Dedifferentiated amniotic fluid mesenchymal stem cell (primary cell): ENCODE data around the gene ADGRB3.

Experiments
- DNase-seq: peaks from one replicate; pipeline ENCODE4 v3.0.0-alpha.2; 2016; ENCODE audit errors: extremely low spot score

ADGRB3 gene

DNA sequence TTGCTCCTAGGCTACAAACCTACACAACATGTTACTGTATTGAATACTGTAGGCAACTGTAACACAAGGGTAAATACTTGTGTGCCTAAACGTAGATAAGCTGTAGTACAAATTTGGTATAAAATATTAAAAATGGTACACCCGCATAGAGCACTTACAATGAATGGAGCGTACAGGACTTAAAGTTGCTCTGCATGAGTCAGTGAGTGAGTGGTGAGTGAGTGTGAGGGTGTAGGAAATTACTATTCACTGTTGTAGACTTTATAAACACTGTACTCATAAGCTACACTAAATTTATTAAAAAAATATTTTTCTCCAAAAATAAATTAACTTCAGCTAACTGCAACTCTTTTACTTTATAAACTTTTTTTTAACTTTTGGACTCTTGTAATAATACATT is 391.6 kb downstream of the ADGRB3 start:
- DNase-seq: no peak

DNA sequence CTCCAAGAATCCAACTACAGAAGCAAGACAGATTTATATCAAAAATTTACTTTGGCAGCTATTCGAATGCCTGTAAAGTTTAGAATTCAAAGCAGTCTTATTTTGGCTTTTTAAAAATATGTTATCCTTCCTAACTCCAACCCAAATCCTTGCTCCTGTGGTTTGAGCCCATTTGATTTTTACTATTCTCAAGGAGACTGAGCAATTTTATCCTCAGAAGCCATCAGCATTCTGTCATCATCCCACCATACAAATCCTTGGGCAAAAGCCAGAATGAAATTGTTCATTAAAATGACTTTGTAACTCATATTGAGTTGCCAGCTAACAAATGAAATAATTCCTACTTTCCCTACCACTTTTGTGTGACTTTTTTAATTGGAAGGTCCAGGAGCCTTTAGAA is 392.8 kb downstream of the ADGRB3 start:
- DNase-seq: no peak

DNA sequence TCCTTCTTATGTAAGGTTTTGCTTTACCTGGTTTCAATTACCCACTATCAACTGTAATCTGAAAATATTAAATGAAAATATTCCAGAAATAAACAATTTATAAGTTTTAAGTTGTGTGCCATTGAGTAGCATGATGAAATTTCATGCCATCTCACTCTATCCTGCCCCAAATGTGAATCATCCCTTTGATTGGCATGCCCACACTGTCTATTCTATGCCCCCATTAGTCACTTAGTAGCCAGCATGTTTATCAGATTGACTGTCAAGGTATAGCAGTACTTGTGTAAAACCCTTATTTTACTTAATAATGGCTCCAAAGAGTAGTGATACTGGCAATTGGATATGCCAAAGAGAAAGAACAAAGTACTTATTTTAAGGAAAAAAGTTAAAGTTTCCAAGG is 403.8 kb downstream of the ADGRB3 start:
- DNase-seq: no peak

DNA sequence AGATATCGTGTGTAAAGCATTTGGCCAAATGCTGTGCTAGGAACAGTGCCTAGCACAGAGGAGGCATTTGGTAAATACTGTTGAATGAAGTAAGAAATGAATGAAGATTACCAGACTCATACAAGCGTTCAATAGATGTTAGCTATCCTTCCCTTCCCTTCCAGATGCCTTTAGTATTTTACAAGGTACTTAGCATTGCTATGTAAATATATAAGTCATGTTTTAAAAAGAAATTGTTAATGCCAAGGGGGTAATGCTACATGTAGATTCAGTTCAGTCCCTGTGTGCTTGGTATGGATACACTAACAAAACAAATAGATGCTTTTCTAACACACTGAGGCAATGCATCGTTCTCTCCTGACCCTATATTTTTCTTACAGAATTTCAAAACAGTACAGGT is 407.2 kb downstream of the ADGRB3 start:
- no peak for DNase-seq

DNA sequence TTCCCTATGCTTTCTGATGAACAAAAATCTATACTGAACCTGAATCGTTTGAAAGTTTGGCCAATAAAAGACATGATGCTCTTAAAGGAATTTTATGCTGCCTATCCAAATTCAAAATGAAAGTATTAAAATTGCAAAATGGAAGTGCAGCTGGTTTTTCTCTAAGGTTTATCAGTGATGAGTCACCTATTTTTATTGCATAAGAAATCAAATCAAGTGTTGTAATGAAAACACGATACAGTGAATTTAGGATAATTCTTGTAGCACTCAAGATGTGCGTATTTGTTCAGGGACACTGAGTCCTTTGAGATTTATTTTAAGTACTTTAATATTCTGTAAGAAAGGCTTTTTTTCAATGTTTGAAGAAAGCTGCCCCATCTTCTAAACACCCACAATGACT is 409.5 kb downstream of the ADGRB3 start:
- no peak for DNase-seq

DNA sequence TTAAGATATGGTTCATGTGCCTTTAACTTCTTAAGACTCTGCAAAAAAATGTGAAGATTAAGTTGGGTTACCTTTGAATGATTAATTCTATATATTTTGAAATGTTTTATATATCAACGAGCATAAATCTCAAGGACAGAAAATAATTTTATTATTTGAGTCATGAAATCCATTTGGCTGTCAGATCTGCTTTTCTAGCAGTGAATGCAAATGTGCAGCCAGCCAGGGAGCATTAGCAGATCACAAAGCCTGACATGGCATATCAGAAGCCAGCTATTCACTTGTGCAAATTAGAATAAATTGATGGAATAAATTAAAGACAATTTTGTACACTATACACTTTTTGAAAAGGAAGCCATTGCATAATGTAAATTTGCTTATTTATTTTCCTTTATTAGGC is 424.3 kb downstream of the ADGRB3 start:
- DNase-seq: no peak

DNA sequence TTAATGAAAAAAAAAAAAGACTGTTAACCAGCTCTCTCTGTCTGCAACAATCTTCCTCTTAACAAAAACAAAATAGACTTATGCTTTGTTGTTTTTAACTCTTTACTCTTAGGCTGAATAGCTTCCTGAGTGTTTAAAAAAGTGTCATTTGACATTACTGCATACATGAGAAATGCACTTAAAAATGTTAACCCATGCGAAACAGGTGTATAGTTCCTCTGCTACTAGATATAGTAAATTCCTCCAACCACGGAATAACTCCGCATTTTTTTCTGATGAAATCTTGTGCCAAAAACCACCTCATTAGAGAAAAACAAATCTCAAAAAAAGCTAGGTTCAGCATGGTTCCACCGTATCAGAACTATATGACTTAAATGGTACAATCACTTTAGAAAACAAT is 426.0 kb downstream of the ADGRB3 start:
- DNase-seq: no peak

DNA sequence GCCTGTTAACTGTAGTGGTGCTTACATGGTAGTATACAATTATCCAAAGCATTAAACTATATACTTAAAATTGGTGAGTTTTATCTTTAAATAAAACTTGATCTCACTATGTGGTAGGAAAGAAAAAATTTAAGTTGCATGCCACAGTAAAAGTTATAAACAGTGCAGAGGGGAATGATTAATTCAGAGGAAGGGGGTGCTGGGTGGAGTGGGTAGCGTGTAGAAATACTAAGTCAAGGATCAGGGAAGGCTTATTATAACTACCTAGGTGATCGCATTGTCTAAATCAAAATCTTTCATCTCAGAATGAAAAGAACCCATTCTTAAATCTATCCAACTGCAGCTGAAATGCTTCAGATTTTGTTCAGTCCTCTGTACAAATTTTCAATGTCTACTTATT is 428.3 kb downstream of the ADGRB3 start:
- no peak for DNase-seq

DNA sequence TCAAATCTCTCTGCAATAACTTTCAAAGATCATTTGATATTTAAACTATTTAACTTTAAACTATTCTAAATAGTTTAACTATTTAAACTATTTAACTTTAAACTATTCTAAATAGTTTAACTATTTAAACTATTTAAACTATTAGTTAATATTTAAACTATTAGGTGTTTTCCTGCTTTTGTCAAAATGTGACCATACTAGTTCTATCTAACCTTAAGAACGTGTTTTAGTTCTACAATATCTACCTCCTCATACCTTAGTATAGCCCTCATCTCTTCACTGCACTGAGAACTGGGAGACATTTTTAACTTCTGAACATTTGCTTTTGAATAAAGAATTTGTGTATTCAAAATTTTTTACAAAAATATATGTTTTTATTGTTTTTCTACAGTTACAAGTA is 429.1 kb downstream of the ADGRB3 start:
- DNase-seq: no peak

DNA sequence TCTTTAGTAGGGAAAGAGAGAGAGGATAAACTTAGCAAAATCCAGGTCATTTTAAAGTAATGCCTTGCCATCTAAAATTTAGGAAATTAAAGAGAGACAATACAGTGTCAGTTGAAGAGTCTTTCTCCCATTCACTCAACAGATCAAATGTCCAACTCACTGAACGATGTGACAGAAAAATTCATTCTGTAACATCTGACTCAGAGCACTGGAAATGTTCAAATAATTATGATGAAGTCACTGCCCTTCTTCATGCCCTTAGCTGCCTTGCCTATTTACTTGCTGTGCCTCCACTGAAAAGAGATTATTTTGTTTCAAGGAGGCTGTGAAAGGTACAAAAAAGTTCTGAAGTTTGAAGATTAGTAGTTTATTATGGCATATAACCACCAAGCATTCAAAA is 434.8 kb downstream of the ADGRB3 start:
- no peak for DNase-seq

DNA sequence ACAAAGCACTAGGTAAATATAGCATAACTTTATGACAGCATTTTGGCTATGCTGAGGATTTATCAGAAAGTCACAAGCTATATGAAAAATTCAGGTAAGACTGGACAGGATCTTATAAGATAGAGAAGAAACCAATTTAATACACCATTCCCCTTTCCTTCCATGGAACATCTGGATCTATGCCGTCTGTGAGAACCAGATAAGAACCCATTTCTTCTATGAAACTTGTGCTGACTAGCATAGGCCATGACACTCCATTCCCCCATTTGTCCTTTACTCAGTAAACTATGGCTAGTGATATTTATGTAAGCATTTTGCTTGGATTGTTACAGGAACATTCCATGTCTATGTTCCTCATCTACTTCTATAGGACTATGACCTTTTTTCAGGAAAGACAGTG is 437.7 kb downstream of the ADGRB3 start:
- no peak for DNase-seq

DNA sequence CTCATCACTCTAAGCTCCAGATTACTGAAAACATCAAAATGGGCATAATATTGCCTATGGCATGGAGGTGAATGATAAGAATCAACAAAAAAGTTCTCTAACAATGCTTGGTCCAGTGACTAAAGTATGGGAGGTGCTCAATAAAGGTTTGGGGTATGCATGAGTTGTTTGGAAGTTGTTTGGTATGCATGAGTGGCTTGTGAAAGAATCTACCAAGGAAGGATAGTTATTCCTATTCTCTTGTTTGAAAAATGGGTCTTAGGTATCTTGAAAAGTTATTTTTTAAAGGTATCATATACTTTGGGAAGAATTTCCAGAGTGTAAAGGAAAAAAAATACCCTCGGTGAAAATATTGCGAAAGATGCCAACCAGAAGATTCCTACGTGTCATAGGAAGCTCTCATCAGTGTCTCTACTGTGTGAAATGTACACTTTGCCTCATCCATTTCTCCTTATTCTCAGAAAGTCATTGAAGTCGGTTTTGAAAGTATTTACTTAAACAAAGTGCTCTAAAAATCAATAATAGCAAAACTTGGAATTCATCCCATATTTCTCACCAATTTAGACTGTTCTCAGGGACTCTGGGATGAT is 449.8 kb downstream of the ADGRB3 start:
- DNase-seq: no peak

DNA sequence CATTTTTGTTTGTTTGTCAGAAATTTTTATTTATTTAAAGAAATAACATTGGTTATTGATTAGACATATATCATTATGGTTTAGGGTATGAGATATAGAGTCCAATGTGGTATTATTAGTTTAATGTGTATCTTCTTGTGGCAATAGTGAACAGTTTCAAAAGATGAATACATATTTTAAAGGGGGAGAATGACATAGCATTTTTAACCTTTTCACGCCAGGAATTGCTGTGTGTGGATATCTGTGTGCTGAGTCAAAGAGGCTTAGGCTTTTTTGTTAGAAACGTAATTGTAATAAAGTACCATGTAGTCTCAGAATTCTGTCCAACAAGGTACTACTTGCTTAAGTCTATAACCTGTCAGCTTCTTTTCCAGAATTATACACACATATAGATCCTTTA is 451.6 kb downstream of the ADGRB3 start:
- no peak for DNase-seq

DNA sequence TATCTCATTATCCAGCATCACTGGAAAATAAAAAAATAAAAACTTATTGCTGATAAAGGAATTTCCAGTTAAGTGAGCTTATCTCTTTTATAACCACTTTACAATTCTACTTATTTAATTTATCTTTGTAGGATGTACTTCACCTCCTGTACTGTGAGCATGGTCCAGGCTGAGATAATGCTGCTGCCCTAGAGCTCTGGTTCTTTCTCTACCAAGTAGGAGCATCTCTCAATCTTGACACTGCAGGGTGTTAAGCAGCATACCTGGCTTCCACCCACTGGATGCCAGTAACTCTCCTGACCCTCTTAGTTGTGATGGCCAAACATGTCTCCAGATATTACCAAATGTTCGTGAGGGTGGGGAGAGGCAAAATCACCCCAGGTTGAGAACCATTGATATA is 454.5 kb downstream of the ADGRB3 start:
- DNase-seq: no peak

DNA sequence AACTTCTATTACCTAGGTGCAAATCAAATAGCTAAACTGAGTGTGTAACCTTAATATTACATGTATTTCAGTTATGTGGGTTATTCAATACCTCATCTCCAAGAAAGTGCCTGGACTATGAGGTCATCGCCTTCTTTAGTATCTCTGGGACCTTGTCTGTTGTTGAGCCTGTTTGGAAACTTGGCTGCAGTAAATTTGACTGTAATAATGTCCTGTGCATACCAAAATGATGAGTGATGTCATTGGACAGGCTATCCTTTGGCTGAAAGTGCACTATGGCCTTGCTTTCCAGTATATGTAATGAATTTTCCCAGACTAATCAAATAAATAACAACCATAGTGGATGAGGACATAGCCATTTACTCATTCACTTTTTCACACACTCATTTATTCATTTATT is 455.1 kb downstream of the ADGRB3 start:
- DNase-seq: peak; percentile 16

DNA sequence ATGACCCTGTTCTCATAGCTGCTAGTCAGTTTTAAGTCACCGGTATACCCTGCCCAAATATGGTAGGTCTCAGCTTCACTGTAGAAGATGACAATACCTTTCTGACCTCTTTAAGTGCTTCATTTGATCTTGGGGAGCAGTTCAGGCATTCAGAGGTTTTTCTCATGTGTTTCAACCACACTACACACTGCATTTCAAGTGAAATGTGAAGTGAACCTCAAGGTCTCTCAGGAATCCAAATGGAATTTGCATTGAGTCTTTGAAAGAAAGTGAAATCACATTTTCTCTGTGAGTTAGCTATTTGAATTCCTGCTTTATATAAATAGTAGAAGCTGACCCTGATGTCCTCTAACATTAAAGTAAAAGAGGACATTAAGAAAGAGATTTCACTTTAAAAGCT is 461.6 kb downstream of the ADGRB3 start:
- no peak for DNase-seq

DNA sequence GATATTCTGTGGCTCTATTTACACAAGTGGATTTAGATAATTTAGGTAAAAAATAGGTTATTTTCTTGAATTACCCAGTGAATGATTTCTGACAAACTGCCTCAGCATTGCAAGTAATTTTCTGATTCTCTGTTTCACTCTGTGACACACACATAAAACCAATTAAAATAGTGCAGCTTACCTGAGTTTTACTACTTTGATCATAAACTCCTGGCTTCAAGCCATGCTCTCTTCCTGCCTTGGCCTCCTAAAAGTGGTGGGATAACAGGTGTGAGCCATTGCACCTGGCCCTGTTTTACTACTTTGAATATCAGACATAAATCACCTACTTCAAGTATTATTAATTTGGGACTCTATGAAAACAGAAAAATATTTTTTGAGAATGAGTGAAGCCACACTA is 462.9 kb downstream of the ADGRB3 start:
- no peak for DNase-seq

DNA sequence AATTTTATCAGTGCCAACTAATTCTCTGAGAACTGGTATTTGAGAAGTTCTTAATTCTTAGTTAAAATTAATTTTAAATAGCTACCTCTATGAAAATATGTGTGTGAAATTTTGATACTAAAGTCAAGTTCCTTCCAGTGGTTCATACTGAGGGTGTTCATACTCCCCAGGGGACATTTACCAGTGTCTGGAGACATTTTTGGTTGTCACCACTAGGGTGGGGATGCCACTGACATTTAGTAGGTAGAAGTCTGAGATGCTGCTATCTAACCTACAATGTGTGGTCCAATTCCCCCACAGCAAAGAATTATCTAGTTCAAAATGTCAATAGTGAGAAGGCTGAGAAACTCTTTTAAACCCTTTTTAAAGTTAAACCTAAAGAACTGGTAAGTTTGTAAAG is 463.8 kb downstream of the ADGRB3 start:
- DNase-seq: no peak

DNA sequence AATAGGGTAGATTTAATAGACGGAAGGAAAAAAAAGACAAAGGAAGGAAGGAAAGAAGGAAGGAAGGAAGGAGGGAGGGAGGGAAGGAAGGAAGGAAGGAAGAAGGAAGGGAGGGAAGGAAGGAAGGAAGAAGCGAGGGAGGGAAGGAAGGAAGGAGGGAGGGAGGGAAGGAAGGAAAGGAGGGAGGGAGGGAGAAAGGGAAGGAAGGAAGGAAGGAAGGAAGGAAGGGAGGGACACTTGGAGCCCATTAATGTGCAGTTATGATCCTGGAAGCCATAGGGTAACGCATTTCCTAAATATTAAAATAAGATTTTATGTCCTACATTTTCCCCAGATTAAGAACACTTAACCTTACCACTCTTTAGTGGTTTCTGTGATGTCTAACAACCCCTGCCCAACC is 465.7 kb downstream of the ADGRB3 start:
- DNase-seq: no peak

DNA sequence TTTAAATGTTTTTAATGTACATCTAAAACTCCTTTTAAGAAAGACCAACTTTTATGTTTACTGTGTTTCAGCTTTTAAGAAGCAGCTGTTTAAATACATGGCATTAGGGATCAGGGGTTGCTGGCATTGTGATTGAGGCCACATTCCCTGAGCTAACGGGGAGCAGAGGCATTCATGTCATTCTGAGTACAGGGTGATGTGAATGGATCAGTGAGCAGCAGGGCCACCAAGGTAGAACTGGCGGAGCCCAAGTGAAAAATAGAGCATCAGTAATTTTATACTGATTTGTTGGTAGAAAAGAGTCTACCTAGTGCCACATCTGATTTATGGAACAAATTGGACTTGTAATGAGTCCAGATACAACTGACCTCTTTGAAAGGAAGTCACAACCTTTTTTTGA is 467.3 kb downstream of the ADGRB3 start:
- no peak for DNase-seq

DNA sequence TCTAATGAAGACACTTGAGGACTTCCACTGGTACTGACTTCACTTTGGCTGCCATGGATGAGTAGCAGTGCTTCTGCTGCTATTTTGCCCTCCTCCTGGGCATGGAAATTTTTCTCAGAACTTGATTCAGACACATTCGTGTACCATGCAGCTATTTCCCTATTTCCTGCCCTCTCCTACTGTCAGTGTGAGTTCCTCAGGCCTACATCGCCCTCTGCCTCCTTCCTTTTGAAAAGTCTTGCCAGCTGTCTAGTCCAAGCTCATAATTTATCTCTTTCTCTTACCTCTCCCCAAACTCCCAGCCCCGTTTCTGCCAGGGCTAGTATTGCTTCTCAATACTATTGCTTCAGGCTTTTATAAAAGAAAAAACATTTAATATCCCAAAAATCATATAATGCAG is 470.2 kb downstream of the ADGRB3 start:
- no peak for DNase-seq

DNA sequence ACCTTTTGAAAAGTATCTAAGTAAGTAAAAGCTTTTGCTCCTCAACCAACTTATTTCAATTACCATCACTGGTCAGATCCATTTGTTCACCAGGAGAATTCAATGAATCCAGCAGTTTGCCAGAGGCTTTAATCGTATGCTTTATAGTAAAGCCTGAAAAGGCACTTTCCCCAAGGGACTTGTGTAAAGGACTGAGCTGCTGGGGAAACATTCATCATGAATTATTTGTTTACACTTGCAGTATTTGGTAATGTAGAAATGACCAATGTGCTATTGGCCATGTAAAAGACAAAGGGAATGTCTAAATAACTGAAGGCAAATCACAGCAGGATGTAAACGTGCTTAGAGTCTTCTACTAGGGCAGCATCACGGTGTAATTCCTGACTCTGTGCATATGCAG is 471.4 kb downstream of the ADGRB3 start:
- DNase-seq: no peak

DNA sequence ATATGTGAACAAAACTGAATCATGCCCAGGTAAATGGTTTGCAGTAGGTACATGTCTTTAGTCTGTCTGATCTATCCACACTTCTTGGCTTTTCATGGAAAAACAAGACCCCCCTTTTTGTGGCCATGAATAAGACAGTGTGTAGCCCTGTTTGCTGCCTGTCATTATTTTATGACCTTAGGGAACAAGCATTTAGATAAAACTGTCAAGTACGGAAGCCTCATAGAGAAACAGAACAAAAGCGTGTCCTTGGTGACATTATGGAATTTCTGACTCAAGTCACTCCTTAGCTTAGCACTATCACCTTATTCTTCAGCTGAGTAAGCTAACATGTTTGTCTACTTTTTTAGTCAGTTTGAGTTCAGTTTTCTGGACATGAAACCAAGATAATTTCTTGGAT is 476.2 kb downstream of the ADGRB3 start:
- DNase-seq: no peak

DNA sequence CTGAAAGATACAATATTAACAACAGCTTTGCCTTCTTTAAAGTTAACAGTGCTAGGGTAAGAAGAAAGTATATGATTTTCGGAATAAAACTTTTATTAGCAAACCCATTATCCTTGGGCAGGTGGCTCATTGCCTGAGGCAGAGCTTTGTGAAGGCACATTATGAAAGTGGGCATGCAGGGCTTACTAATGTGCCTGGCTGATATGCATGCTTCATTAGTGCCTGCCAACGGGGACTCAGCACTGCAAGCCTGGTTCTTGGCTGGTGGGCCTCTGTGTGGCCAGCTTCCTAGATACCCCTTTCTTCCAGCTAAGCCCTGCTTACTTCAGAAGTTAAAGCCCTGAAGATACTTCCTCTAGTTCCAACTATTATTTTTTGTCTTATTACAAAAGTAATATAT is 481.6 kb downstream of the ADGRB3 start:
- DNase-seq: no peak
